NCI-H2227 treated with DMSO at 0.1 percent for 48 hours (cell line): Measurements from ENCODE around the gene NEDD4L.
"Not testable (repeated sequence)": the region's sequence is repeated elsewhere in the genome, so short reads cannot be mapped to it uniquely, and the experiment has no call there.

Experiments used
- DNase-seq: peaks from one replicate; lab custom pipeline; 2025; lab: John Stamatoyannopoulos, UW

NEDD4L gene

GRCh38 chr18:58418361-58418760 is 374.3 kb downstream of the NEDD4L start:
- DNase-seq = no peak

GRCh38 chr18:58419587-58420199 is 375.7 kb downstream of the NEDD4L start:
- no peak for DNase-seq

GRCh38 chr18:58426611-58427010 is 382.6 kb downstream of the NEDD4L start:
- no peak for DNase-seq

GRCh38 chr18:58427321-58427720 is 383.3 kb downstream of the NEDD4L start:
- DNase-seq = no peak

- no peak for DNase-seq
These were observed 385.4 kb downstream of the NEDD4L start for GRCh38 chr18:58429442-58429841.

- no peak for DNase-seq
These were observed 387.2 kb downstream of the NEDD4L start for GRCh38 chr18:58431215-58431614.

GRCh38 chr18:58432050-58432727 is 388.2 kb downstream of the NEDD4L start:
- DNase-seq = no peak

GRCh38 chr18:58435221-58436005 is 391.4 kb downstream of the NEDD4L start:
- not testable (repeated sequence) for DNase-seq

GRCh38 chr18:58438161-58438957 is 394.3 kb downstream of the NEDD4L start:
- no peak for DNase-seq

GRCh38 chr18:58438958-58439300 is 394.9 kb downstream of the NEDD4L start:
- DNase-seq = no peak

GRCh38 chr18:58443671-58444070 is 399.6 kb downstream of the NEDD4L start:
- no peak for DNase-seq

- DNase-seq = no peak
These were observed 402.5 kb downstream of the NEDD4L start for GRCh38 chr18:58446391-58447060.

GRCh38 chr18:58447402-58448095 is 403.5 kb downstream of the NEDD4L start:
- DNase-seq = peak; percentile 64

GRCh38 chr18:58449464-58449863 is 405.4 kb downstream of the NEDD4L start:
- DNase-seq = no peak
